ENCODE measurements around the gene TOP3A.
A peak's percentile ranks its signal among the peaks of the same experiment; 100 is the strongest.
"Not testable (repeated sequence)": the region's sequence is repeated elsewhere in the genome, so short reads cannot be mapped to it uniquely, and the experiment has no call there.

Gene TOP3A

GRCh38 chr17:18324140-18325050, 9.6 kb upstream of the TOP3A start:
- DNase-seq (ENCODE audit: low spot score), result no peak

- no peak for DNase-seq (ENCODE audit: low spot score)
Observed at GRCh38 chr17:18323507-18324139, 8.8 kb upstream of the TOP3A start.

GRCh38 chr17:18323007-18323406, 8.2 kb upstream of the TOP3A start:
- no peak for DNase-seq (ENCODE audit: low spot score)

- no peak for DNase-seq (ENCODE audit: low spot score)
Observed at GRCh38 chr17:18322522-18322921, 7.7 kb upstream of the TOP3A start.

DNA sequence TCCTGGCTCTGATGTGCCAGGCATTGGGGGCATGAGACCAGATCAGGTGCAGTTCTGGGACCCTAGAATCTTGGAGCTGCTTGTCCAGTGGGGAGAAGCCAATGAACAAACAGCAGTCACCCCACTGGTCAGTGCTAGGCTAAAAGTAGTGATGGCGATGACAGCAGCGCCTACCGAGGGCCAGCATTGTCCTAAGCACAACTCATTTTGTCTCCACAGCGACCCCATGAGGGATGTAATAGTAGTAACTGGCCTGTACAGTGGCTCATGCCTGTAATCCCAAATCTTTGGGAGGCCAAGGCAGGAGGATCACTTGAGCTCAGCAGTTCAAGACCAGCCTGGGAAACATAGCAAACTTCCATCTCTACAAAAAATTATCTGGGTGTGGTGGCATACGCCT, 6.5 kb upstream of the TOP3A start:
- no peak for DNase-seq (ENCODE audit: low spot score)

- DNase-seq (ENCODE audit: low spot score), result no peak
Observed at GRCh38 chr17:18320301-18320700, 5.5 kb upstream of the TOP3A start.

- DNase-seq (ENCODE audit: low spot score), result peak; percentile 63
Observed at GRCh38 chr17:18319604-18320256, 4.9 kb upstream of the TOP3A start.

GRCh38 chr17:18318771-18319450, 4.1 kb upstream of the TOP3A start:
- DNase-seq (ENCODE audit: low spot score), result no peak

- no peak for DNase-seq (ENCODE audit: low spot score)
Observed at GRCh38 chr17:18318117-18318516, 3.3 kb upstream of the TOP3A start.

DNA sequence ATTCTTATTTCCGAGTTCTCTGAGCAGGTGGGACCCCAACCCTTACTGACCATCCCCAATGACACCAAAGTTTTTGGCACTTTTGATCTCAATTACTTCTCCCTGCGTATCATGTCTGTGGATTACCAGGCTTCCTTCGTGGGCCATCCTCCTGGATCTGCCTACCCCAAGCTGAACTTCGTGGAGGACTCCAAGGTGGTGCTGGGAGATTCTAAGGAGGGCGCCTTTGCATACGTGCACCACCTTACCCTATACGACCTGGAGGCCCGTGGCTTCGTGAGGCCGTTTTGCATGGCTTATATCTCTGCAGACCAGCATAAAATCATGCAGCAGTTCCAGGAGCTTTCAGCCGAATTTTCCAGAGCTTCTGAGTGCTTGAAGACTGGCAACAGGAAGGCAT, 1.2 kb upstream of the TOP3A start:
- no peak for DNase-seq (ENCODE audit: low spot score)

GRCh38 chr17:18315562-18315922, 748 bp upstream of the TOP3A start:
- DNase-seq (ENCODE audit: low spot score), result no peak

DNA sequence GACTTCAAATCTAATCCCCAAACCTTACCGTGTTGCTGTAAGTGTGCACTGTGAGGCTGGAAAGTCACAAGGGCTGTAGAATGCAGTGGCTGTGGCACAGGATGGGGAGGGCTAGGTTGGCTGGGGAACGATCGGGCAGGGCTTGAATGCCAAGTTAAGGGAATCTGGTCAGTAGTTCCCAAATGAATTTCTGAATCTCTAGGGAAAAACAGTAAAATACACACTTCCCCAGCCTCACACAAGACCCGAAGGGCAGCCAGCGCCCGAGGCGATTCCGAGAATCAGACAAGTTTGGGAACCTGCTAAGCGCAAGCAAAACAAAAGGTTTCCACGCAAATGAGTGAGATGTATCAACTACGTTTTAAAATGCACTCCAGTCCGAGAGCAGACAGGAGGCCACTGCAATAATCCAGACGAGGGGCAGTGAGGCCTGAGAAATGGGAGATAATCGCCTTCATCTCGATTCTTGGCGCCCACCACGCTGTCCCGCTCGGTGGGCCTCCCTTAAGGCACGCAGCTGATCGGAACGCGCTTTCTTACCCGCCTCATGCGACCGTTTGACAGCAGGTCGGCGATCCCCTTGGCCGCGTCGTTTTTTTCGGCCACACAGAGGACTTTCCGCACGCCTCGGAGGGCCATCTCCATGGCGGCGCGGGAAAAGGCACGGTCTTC, 599 bp downstream of the TOP3A start:
- DNase-seq (ENCODE audit: low spot score), result peak; percentile 64

DNA sequence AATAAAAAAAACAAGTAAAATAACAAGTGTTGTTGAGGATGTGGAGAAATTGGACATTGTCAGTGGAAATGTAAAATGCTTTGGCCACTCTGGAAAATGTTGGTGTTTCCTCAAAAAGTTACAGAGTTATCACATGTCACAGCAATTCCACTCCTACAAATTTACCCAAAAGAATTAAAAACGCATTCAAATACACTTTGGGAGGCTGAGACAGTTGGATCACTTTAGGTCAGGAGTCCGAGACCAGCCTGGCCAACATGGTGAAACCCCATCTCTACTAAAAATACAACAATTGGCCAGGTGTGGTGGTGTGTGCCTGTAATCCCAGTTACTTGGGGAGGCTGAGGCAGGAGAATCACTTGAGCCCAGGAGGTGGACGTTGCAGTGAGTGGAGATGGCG, 5.6 kb downstream of the TOP3A start:
- no peak for DNase-seq (ENCODE audit: low spot score)

DNA sequence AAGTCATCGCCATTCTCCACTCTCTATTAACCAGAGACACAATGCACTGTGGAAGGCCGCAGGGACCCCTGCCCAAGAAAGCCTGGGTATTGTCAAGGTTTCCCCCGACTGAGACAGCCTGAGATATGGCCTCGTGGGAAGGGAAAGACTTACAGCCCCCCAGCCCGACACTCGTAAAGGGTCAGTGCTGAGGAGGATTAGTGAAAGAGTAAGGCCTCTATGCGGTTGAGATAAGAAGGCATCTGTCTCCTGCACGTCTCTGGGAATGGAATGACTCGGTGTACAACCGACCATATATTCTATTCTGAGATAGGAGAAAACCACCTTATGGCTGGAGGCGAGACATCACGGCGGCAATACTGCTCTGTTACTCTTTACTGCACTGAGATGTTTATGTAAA, 11.6 kb downstream of the TOP3A start:
- not testable (repeated sequence) for DNase-seq (ENCODE audit: low spot score)

DNA sequence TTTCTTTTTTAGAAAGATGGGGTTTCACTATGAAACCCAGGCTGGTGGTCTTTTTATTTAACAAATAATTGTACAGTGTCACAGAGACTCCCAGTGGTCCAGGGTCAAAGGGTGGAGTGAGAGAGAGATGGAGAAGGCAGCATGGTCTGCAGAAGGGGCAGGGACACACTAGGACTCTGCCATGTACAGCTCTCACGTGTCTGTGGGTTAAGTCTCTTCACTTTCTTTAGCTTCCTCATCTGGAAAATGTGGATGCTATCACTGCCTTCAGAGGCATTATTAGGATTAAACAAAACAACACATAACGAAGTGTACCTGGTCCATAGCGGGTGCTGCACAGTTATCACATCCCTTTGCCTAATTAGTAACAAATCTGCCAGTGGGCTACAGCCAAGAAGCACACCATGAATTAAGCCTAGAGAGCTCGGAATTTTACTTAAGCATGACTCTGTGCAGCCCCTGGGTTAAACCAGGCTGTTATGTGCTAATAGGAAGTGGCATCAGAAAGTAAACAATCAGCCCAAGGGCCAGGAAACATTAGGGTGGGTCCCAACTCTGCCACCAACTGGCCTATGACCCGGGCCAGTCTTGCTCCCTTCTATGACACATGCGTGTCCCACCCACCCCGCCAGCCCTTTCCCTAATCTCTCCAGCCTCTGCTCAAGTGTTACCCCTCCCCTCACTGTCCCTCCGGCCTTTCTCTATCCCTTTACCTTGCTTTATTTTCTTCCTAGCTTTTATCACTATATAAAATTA, 13.9 kb downstream of the TOP3A start:
- DNase-seq (ENCODE audit: low spot score), result no peak

DNA sequence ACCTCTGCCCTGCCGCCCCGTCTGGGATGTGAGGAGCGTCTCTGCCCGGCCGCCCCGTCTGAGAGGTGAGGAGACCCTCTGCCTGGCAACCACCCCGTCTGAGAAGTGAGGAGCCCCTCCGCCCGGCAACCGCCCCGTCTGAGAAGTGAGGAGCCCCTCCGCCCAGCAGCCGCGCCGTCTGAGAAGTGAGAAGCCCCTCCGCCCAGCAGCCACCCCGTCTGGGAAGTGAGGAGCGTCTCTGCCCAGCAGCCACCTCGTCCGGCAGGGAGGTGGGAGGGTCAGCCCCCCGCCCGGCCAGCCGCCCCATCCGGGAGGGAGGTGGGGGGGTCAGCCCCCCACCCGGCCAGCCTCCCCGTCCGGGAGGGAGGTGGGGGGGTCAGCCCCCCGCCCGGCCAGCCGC, 16.7 kb downstream of the TOP3A start:
- not testable (repeated sequence) for DNase-seq (ENCODE audit: low spot score)

- DNase-seq (ENCODE audit: low spot score), result no peak
Observed at GRCh38 chr17:18291718-18292540, 22.9 kb downstream of the TOP3A start.

DNA sequence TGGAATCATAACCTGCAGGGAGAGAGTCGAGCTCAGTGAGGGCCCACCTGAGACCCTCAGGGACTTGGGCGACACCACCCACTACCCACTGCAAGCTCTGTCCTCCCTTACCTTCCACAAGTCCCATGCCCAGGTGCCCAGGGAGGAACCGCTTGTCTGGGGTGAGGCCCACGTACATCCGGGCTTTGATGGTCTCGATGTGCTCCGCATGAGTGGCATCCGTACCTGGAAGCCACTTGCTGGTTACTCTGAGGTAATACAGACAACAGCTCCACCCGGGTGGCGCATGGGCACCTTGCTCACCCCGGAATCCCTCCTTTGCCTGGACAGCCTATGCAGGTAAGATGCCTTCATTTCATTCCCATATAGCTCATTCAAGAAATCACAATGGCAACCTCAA, 29.5 kb downstream of the TOP3A start:
- no peak for DNase-seq (ENCODE audit: low spot score)

DNA sequence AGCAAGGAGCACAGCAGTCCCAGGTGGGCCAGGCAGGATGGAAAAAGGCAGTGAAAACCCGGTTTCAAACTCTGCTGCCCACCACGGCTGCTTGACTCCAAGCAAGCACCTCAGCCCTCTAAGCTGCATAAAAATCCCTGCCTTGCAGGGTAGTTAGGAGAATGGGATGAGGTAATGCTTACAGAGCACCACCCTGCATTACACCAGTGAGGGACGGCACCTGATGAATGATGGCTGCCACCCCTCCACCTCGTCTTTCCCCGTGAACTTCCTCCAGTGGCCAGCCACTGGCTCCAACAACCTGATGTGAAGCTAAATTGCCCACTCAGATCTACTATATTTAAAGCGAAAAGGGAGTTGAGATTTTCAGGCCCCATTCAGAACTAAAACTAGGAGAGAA, 33.0 kb downstream of the TOP3A start:
- DNase-seq (ENCODE audit: low spot score), result no peak

- no peak for DNase-seq (ENCODE audit: low spot score)
Observed at GRCh38 chr17:18280766-18281371, 33.9 kb downstream of the TOP3A start.
